ENCODE data around the gene DRD3.

Gene DRD3

DNA sequence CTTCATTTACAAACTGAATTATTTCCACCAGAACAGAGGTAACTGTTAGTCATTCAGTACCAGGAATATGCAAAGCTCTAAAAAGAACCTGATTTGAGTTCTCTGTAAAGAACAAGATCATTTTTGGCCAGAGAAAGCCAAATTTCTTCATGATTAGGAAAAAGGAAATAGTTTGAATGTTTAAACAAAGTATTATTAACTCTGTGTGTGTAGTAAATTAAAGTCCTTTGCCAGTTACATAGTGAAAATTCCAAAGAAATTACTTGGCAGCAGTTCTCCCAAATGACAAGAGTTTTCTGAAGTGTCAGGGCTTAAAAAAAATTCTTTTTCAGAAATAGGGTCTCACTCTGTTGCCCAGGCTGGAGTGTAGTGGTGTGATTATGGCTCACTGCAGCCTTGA lies 97.8 kb downstream of the DRD3 start:
- Histone ChIP-seq H3K9ac (ENCODE audit: low read length) (no peak overlapping the region), H3K4me3 (ENCODE audit: low read length) (no peak overlapping the region), H3K27me3 (ENCODE audit: control insufficient read depth, insufficient read depth, low read length) (no peaks in the 10 kb centered on the region), H3K4me1 (ENCODE audit: control insufficient read depth, insufficient read depth, low read length) (no peaks in the 10 kb centered on the region), H3K36me3 (ENCODE audit: control insufficient read depth, insufficient read depth, low read length) (peaks cover 19% of the 10 kb centered on the region), H3K27ac (ENCODE audit: low read depth, low read length) (no peak overlapping the region)

GRCh38 chr3:114080201-114080600 lies 98.7 kb downstream of the DRD3 start:
- Histone ChIP-seq H3K4me3 (ENCODE audit: low read length) (no peak overlapping the region), H3K36me3 (ENCODE audit: control insufficient read depth, insufficient read depth, low read length) (peaks cover 14% of the 10 kb centered on the region), H3K27ac (ENCODE audit: low read depth, low read length) (no peak overlapping the region), H3K9ac (ENCODE audit: low read length) (no peak overlapping the region), H3K4me1 (ENCODE audit: control insufficient read depth, insufficient read depth, low read length) (no peaks in the 10 kb centered on the region), H3K27me3 (ENCODE audit: control insufficient read depth, insufficient read depth, low read length) (no peaks in the 10 kb centered on the region)

GRCh38 chr3:114079761-114080160 lies 99.1 kb downstream of the DRD3 start:
- Histone ChIP-seq H3K4me1 (ENCODE audit: control insufficient read depth, insufficient read depth, low read length) (no peaks in the 10 kb centered on the region), H3K36me3 (ENCODE audit: control insufficient read depth, insufficient read depth, low read length) (peaks cover 14% of the 10 kb centered on the region), H3K27ac (ENCODE audit: low read depth, low read length) (no peak overlapping the region), H3K9ac (ENCODE audit: low read length) (no peak overlapping the region), H3K27me3 (ENCODE audit: control insufficient read depth, insufficient read depth, low read length) (no peaks in the 10 kb centered on the region), H3K4me3 (ENCODE audit: low read length) (no peak overlapping the region)

DNA sequence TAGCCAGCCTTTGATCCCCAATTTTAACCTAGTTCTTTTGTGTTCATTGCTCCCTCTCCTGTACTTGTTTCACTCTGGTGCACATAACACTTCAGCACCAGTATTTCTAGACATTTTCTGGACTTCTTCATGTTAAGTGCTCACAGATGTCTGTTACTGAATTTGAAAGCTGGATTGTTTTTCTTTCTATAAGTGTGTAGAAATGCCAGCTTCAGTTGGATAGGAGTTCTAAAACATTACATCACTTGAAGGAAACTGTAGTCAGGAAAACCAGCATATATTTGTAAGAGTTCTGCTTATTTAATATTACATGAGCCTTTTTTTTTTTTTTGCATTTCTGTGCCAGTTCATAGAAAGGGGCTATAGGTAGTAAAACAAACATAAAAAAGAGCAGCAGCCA lies 100.7 kb downstream of the DRD3 start:
- no peaks in the 10 kb centered on the region for H3K27me3 ChIP-seq (ENCODE audit: control insufficient read depth, insufficient read depth, low read length)
- H3K9ac ChIP-seq (ENCODE audit: low read length), result no peak overlapping the region
- no peaks in the 10 kb centered on the region for H3K4me1 ChIP-seq (ENCODE audit: control insufficient read depth, insufficient read depth, low read length)
- no peak overlapping the region for H3K27ac ChIP-seq (ENCODE audit: low read depth, low read length)
- no peak overlapping the region for H3K4me3 ChIP-seq (ENCODE audit: low read length)
- H3K36me3 ChIP-seq (ENCODE audit: control insufficient read depth, insufficient read depth, low read length), result peaks cover 18% of the 10 kb centered on the region
